K562 (cell line): ENCODE measurements around the gene RGS9. TPM values are rescaled to one million over a fixed set of nuclear protein-coding genes. Genes with fewer than 3 reads are reported as not detected.

ENCODE experiments used
- BRD9 ChIP-seq: fragments of 450-650 bp; IDR thresholded peaks from 2 replicates; pipeline ENCODE4 v1.6.1; 2018; ENCODE audit warnings: low read depth; ENCODE audit not compliant: partially characterized antibody
- CLOCK ChIP-seq: fragments of 250-450 bp; sonication (Bioruptor Pico); IDR thresholded peaks from 2 replicates; pipeline ENCODE4 v1.4.0; 2020; ENCODE audit warnings: mild to moderate bottlenecking, moderate library complexity, borderline replicate concordance
- CREB3 ChIP-seq: fragments of 450-650 bp; conservative IDR thresholded peaks from 2 replicates; pipeline ENCODE4 v1.6.1; 2016; ENCODE audit warnings: missing genetic modification characterization, low read depth, mild to moderate bottlenecking, missing compliant biosample characterization, moderate library complexity
- NBN ChIP-seq: fragments of 450-650 bp; IDR thresholded peaks from 2 replicates; pipeline ENCODE4 v1.6.1; 2016; ENCODE audit warnings: low read depth, mild to moderate bottlenecking
- PRDM10 ChIP-seq: fragments of 450-650 bp; IDR thresholded peaks from 2 replicates; pipeline ENCODE4 v1.6.1; 2018; ENCODE audit not compliant: partially characterized antibody
- ZNF3 ChIP-seq: fragments of 250-450 bp; sonication (Bioruptor Pico); IDR thresholded peaks from 2 replicates; pipeline ENCODE4 v1.5.0; 2021; ENCODE audit warnings: mild to moderate bottlenecking, moderate library complexity
- ZNF699 ChIP-seq: fragments of 250-450 bp; sonication (Bioruptor Pico); IDR thresholded peaks from 2 replicates; pipeline ENCODE4 v1.8.0; 2021; ENCODE audit warnings: mild to moderate bottlenecking, moderate library complexity; ENCODE audit not compliant: insufficient replicate concordance
- polyA plus RNA-seq, 8 experiments: library from polyadenylated mRNA; depleted of rRNA in 4 of 8; stranded (reverse) in 5 of 8; unstranded in 3 of 8; fragments of >200 nt; fragmentation: Nextera tagmentation in 2 of 8; fragmentation: Illumina TruSeq in 1 of 8; extraction: Ambion mirVana in 2 of 8; extraction: Trizol in 1 of 8; gene quantifications; 2 replicates each; pipeline versions ENCODE4 v1.2.1 to v1.2.3, GENCODE V29; 2011 to 2014; ENCODE audit warnings: inconsistent platforms in 1 of 8, missing spikeins in 1 of 8
- total RNA-seq, 7 experiments: library from RNA; depleted of rRNA in 6 of 7; stranded (reverse); fragments of >200 nt in 6 of 7; fragmentation: Illumina TruSeq in 2 of 7; extraction: Trizol in 2 of 7; gene quantifications; 2 replicates each; pipeline versions ENCODE4 v1.2.1 to v1.2.3, GENCODE V29; 2011 to 2021; ENCODE audit warnings: low replicate concordance in 1 of 7

The RGS9 gene
- total and polyA plus RNA-seq, 9 of the 15 experiments (the other 6 are each of a cell fraction or from before 2014, with no cell fraction given): 0.18 to 1.4 (median 0.55) TPM

- TF ChIP-seq PRDM10 (peak; percentile 74), CLOCK (CRISPR knock-in tag) (no peak), BRD9 (no peak), ZNF3 (CRISPR knock-in tag) (no peak), ZNF699 (CRISPR knock-in tag) (no peak), NBN (no peak), CREB3 (tag) (no peak)
Observed at GRCh38 chr17:65131946-65132345, 5.2 kb upstream of the RGS9 start (continued).
